ENCODE data around the gene BTF3L4. TPM values are rescaled to one million over a fixed set of nuclear protein-coding genes. Genes with fewer than 3 reads are reported as not detected.

Gene BTF3L4
- total RNA-seq, 1 experiment from 2014 or later, result 89.4 TPM

DNA sequence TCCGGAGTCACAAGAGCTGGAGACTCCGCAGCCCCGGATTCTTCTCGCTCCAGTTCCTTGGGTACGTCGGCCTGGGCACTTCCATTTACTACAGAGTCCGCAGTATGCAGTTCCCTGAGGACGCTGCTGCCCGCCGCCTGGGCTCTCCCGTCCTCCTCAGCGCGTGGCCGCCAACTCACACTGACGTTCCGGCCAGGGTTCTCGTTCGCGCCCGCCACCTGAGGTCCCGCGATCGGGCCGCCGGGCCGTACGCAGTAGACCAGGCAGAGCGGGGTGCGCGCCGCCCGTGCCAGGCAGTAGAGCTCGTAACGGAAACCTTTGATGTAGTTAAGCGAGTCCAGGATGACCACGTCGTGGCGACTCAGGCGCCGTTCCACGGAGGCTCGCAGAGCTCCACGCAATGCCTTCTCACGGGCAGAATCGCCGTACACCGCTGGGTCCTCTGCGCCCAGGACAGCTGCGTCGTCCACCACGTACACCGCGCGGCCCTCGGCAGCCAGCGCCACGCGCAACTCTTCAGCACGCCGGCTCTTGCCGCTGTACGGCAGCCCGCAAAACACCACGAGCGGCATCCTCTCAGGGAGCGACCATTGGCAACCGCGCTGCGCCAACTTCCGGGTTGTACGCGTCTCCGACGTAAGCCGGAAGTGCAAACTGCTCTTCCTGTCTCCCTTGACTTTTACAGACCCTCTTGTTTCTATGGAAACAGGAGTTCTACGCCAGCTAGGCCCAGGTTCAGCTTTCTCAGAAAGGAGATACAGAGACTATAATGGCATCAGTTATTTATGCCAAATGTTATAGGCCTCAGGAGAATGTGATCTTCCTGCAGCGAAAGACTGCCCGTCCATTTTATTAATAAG, 22.7 kb upstream of the BTF3L4 start, which contains the start of gene KTI12:
Gene KTI12, minus strand, starts transcription at position 621 of the 860 bp plus-strand sequence. Its CDS starts 49 bp downstream, at position 572.
- DNase-seq (ENCODE audit: low spot score) (peak; percentile 76), ATAC-seq (peak; percentile 87)
- H3K27ac Mint-ChIP-seq, result peak within 1 kb of the TSS; percentile 74
- H3K4me3 Mint-ChIP-seq, result peak within 1 kb of the TSS; percentile 93
- peaks cover 9% of the 10 kb centered on the region for H3K36me3 Mint-ChIP-seq
- ChIA-PET POLR2A (interaction anchor here (0.6 to 1.7 kb wide), 2 partner anchors 22 to 293 kb away, joined by 3 to 11 read pairs; partner anchors contain the start of gene TXNDC12), CTCF (interaction anchor here (1.3 kb wide), 1 partner anchor 315 kb away, joined by 5 read pairs; no protein-coding TSS in a partner anchor)
- H3K4me1 Mint-ChIP-seq, result peaks cover 20% of the 10 kb centered on the region
- H3K27me3 Mint-ChIP-seq (ENCODE audit: low read depth), result no peaks in the 10 kb centered on the region
- no peaks in the 10 kb centered on the region for H3K9me3 Mint-ChIP-seq
- TF ChIP-seq, protein P1, sequence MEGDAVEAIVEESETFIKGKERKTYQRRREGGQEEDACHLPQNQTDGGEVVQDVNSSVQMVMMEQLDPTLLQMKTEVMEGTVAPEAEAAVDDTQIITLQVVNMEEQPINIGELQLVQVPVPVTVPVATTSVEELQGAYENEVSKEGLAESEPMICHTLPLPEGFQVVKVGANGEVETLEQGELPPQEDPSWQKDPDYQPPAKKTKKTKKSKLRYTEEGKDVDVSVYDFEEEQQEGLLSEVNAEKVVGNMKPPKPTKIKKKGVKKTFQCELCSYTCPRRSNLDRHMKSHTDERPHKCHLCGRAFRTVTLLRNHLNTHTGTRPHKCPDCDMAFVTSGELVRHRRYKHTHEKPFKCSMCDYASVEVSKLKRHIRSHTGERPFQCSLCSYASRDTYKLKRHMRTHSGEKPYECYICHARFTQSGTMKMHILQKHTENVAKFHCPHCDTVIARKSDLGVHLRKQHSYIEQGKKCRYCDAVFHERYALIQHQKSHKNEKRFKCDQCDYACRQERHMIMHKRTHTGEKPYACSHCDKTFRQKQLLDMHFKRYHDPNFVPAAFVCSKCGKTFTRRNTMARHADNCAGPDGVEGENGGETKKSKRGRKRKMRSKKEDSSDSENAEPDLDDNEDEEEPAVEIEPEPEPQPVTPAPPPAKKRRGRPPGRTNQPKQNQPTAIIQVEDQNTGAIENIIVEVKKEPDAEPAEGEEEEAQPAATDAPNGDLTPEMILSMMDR (IDR thresholded peaks at IDR 0.05), result no peak
- TF ChIP-seq ZNF219 (CRISPR knock-in tag; IDR thresholded peaks at IDR 0.05; ENCODE audit: borderline replicate concordance) (no peak), ZNF263 (CRISPR knock-in tag; IDR thresholded peaks at IDR 0.05; ENCODE audit: low read depth) (no peak), ZNF396 (CRISPR knock-in tag; IDR thresholded peaks at IDR 0.05; ENCODE audit: borderline replicate concordance) (no peak), NR1H2 (CRISPR knock-in tag; IDR thresholded peaks at IDR 0.05) (no peak), ETV6 (CRISPR knock-in tag; IDR thresholded peaks at IDR 0.05) (0 out of 2 replicates have a peak, but pooled peaks have one; percentile 91), OVOL2 (CRISPR knock-in tag; IDR thresholded peaks at IDR 0.05; ENCODE audit: borderline replicate concordance) (no peak), ZNF416 (CRISPR knock-in tag; IDR thresholded peaks at IDR 0.05) (peak; percentile 87), SMAD4 (CRISPR knock-in tag; IDR thresholded peaks at IDR 0.05) (no peak), TP53 (CRISPR knock-in tag; IDR thresholded peaks at IDR 0.05) (no peak; the same call in 1 of the 2 replicates), ZNF671 (CRISPR knock-in tag; IDR thresholded peaks at IDR 0.05) (no peak), GTF2I (CRISPR knock-in tag; conservative IDR thresholded peaks at IDR 0.05) (no peak), FOXP1 (CRISPR knock-in tag; IDR thresholded peaks at IDR 0.05; ENCODE audit: borderline replicate concordance) (peak; percentile 94), SP1 (CRISPR knock-in tag; conservative IDR thresholded peaks at IDR 0.05) (0 out of 2 replicates have a peak, but pooled peaks have one; percentile 27), TCF7 (CRISPR knock-in tag; IDR thresholded peaks at IDR 0.05; ENCODE audit: low read depth) (no peak), ELF4 (CRISPR knock-in tag; IDR thresholded peaks at IDR 0.05; ENCODE audit: low read depth) (no peak), NFE2L1 (CRISPR knock-in tag; IDR thresholded peaks at IDR 0.05) (no peak)
- TF ChIP-seq, protein P2, sequence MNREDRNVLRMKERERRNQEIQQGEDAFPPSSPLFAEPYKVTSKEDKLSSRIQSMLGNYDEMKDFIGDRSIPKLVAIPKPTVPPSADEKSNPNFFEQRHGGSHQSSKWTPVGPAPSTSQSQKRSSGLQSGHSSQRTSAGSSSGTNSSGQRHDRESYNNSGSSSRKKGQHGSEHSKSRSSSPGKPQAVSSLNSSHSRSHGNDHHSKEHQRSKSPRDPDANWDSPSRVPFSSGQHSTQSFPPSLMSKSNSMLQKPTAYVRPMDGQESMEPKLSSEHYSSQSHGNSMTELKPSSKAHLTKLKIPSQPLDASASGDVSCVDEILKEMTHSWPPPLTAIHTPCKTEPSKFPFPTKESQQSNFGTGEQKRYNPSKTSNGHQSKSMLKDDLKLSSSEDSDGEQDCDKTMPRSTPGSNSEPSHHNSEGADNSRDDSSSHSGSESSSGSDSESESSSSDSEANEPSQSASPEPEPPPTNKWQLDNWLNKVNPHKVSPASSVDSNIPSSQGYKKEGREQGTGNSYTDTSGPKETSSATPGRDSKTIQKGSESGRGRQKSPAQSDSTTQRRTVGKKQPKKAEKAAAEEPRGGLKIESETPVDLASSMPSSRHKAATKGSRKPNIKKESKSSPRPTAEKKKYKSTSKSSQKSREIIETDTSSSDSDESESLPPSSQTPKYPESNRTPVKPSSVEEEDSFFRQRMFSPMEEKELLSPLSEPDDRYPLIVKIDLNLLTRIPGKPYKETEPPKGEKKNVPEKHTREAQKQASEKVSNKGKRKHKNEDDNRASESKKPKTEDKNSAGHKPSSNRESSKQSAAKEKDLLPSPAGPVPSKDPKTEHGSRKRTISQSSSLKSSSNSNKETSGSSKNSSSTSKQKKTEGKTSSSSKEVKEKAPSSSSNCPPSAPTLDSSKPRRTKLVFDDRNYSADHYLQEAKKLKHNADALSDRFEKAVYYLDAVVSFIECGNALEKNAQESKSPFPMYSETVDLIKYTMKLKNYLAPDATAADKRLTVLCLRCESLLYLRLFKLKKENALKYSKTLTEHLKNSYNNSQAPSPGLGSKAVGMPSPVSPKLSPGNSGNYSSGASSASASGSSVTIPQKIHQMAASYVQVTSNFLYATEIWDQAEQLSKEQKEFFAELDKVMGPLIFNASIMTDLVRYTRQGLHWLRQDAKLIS (CRISPR knock-in tag; IDR thresholded peaks at IDR 0.05; ENCODE audit: borderline replicate concordance), result no peak
- TF ChIP-seq, protein P3, sequence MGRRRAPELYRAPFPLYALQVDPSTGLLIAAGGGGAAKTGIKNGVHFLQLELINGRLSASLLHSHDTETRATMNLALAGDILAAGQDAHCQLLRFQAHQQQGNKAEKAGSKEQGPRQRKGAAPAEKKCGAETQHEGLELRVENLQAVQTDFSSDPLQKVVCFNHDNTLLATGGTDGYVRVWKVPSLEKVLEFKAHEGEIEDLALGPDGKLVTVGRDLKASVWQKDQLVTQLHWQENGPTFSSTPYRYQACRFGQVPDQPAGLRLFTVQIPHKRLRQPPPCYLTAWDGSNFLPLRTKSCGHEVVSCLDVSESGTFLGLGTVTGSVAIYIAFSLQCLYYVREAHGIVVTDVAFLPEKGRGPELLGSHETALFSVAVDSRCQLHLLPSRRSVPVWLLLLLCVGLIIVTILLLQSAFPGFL (CRISPR knock-in tag; IDR thresholded peaks at IDR 0.05; ENCODE audit: borderline replicate concordance), result no peak
- TF ChIP-seq, protein P4, sequence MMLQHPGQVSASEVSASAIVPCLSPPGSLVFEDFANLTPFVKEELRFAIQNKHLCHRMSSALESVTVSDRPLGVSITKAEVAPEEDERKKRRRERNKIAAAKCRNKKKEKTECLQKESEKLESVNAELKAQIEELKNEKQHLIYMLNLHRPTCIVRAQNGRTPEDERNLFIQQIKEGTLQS (CRISPR knock-in tag; conservative IDR thresholded peaks at IDR 0.05), result no peak
- TF ChIP-seq, protein P5, sequence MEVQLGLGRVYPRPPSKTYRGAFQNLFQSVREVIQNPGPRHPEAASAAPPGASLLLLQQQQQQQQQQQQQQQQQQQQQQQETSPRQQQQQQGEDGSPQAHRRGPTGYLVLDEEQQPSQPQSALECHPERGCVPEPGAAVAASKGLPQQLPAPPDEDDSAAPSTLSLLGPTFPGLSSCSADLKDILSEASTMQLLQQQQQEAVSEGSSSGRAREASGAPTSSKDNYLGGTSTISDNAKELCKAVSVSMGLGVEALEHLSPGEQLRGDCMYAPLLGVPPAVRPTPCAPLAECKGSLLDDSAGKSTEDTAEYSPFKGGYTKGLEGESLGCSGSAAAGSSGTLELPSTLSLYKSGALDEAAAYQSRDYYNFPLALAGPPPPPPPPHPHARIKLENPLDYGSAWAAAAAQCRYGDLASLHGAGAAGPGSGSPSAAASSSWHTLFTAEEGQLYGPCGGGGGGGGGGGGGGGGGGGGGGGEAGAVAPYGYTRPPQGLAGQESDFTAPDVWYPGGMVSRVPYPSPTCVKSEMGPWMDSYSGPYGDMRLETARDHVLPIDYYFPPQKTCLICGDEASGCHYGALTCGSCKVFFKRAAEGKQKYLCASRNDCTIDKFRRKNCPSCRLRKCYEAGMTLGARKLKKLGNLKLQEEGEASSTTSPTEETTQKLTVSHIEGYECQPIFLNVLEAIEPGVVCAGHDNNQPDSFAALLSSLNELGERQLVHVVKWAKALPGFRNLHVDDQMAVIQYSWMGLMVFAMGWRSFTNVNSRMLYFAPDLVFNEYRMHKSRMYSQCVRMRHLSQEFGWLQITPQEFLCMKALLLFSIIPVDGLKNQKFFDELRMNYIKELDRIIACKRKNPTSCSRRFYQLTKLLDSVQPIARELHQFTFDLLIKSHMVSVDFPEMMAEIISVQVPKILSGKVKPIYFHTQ (CRISPR knock-in tag; IDR thresholded peaks at IDR 0.05), result peak; percentile 64; the same call in 1 of the 2 replicates
- TF ChIP-seq, protein P6, sequence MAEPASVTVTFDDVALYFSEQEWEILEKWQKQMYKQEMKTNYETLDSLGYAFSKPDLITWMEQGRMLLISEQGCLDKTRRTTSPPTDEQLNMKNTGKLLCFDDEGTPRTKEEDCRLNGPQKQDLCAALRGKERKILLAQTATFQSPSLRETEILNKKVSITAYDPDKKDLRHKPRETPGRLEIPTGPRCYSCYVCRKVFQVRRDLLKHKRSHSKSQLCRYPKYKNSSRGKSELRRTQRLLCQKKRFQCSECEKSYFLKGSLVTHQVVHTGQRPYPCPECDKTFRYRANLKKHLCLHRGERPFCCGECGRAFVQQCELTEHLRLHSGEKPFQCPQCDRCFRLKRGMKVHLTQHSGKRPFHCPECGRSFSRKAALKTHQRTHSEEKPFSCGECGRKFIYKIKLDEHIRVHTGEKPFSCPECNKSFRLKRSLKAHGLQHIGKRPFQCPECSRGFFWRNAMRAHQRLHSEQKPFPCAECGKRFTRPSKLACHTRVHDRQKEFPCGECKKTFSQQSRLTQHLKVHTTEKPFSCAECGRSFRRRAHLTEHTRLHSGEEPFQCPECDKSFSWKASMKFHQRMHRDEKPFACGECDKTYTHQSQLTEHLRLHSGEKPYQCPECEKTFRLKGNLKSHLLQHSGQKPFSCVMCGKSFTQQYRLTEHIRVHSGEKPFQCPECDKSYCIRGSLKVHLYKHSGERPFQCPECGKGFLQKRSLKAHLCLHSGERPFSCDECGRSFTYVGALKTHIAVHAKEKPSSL (CRISPR knock-in tag; conservative IDR thresholded peaks at IDR 0.05), result no peak
- TF ChIP-seq, protein P7, sequence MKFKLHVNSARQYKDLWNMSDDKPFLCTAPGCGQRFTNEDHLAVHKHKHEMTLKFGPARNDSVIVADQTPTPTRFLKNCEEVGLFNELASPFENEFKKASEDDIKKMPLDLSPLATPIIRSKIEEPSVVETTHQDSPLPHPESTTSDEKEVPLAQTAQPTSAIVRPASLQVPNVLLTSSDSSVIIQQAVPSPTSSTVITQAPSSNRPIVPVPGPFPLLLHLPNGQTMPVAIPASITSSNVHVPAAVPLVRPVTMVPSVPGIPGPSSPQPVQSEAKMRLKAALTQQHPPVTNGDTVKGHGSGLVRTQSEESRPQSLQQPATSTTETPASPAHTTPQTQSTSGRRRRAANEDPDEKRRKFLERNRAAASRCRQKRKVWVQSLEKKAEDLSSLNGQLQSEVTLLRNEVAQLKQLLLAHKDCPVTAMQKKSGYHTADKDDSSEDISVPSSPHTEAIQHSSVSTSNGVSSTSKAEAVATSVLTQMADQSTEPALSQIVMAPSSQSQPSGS (CRISPR knock-in tag; IDR thresholded peaks at IDR 0.05; ENCODE audit: borderline replicate concordance, low read depth), result no peak
